ENCODE results near the gene CSPG4.
A peak's percentile ranks its signal among the peaks of the same experiment; 100 is the strongest.
"Not testable (repeated sequence)": the region's sequence is repeated elsewhere in the genome, so short reads cannot be mapped to it uniquely, and the experiment has no call there.

CSPG4 gene

GRCh38 chr15:75731248-75732151 is 18.9 kb upstream of the CSPG4 start:
- DNase-seq (ENCODE audit: low spot score) (peak; percentile 74), ATAC-seq (ENCODE audit: low read depth) (no peak)
- Histone ChIP-seq H3K9me3 (ENCODE audit: severe bottlenecking) (no peaks in the 10 kb centered on the region), H3K36me3 (ENCODE audit: low read depth) (no peaks in the 10 kb centered on the region), H3K27ac (ENCODE audit: poor library complexity, severe bottlenecking) (no peak overlapping the region), H3K4me1 (ENCODE audit: insufficient read depth, poor library complexity, severe bottlenecking) (no peaks in the 10 kb centered on the region), H3K27me3 (ENCODE audit: insufficient read depth, poor library complexity, severe bottlenecking) (no peaks in the 10 kb centered on the region), H3K4me3 (ENCODE audit: severe bottlenecking) (no peak overlapping the region)
- TF ChIP-seq CTCF (IDR thresholded peaks at IDR 0.05; ENCODE audit: poor library complexity, severe bottlenecking) = no peak

GRCh38 chr15:75730376-75731247 is 18.0 kb upstream of the CSPG4 start:
- ATAC-seq (ENCODE audit: low read depth); H3K4me3 ChIP-seq (ENCODE audit: severe bottlenecking); H3K4me1 ChIP-seq (ENCODE audit: insufficient read depth, poor library complexity, severe bottlenecking); H3K9me3 ChIP-seq (ENCODE audit: severe bottlenecking); H3K27me3 ChIP-seq (ENCODE audit: insufficient read depth, poor library complexity, severe bottlenecking); H3K27ac ChIP-seq (ENCODE audit: poor library complexity, severe bottlenecking); H3K36me3 ChIP-seq (ENCODE audit: low read depth): not testable (repeated sequence)
- peak; percentile 59 for DNase-seq (ENCODE audit: low spot score)

- no peak overlapping the region for H3K4me3 ChIP-seq (ENCODE audit: severe bottlenecking)
- ATAC-seq (ENCODE audit: low read depth) (no peak), DNase-seq (ENCODE audit: low spot score) (peak; percentile 62)
- H3K27ac ChIP-seq (ENCODE audit: poor library complexity, severe bottlenecking) = no peak overlapping the region
- H3K36me3 ChIP-seq (ENCODE audit: low read depth) = no peaks in the 10 kb centered on the region
- TF ChIP-seq CTCF (IDR thresholded peaks at IDR 0.05; ENCODE audit: poor library complexity, severe bottlenecking) = no peak
- no peaks in the 10 kb centered on the region for H3K9me3 ChIP-seq (ENCODE audit: severe bottlenecking)
- no peaks in the 10 kb centered on the region for H3K27me3 ChIP-seq (ENCODE audit: insufficient read depth, poor library complexity, severe bottlenecking)
- no peaks in the 10 kb centered on the region for H3K4me1 ChIP-seq (ENCODE audit: insufficient read depth, poor library complexity, severe bottlenecking)
These were observed 16.9 kb upstream of the CSPG4 start for GRCh38 chr15:75729326-75730069.

- no peaks in the 10 kb centered on the region for H3K27me3 ChIP-seq (ENCODE audit: insufficient read depth, poor library complexity, severe bottlenecking)
- peak; percentile 38 for ATAC-seq (ENCODE audit: low read depth)
These were observed 15.4 kb upstream of the CSPG4 start for GRCh38 chr15:75727851-75728715.

More at GRCh38 chr15:75727851-75728715, 15.4 kb upstream of the CSPG4 start:
- DNase-seq (ENCODE audit: low spot score) = peak; percentile 69
- H3K9me3 ChIP-seq (ENCODE audit: severe bottlenecking) = no peaks in the 10 kb centered on the region
- H3K36me3 ChIP-seq (ENCODE audit: low read depth) = no peaks in the 10 kb centered on the region
- H3K27ac ChIP-seq (ENCODE audit: poor library complexity, severe bottlenecking) = no peak overlapping the region
- H3K4me1 ChIP-seq (ENCODE audit: insufficient read depth, poor library complexity, severe bottlenecking) = peaks cover 11% of the 10 kb centered on the region
- TF ChIP-seq CTCF (IDR thresholded peaks at IDR 0.05; ENCODE audit: poor library complexity, severe bottlenecking) = peak; percentile 63
- H3K4me3 ChIP-seq (ENCODE audit: severe bottlenecking) = no peak overlapping the region
